ENCODE data around the gene PPP1R12A. TPM values are rescaled to one million over a fixed set of nuclear protein-coding genes. Genes with fewer than 3 reads are reported as not detected.
A peak's percentile ranks its signal among the peaks of the same experiment; 100 is the strongest.

The PPP1R12A gene
- total and polyA plus RNA-seq, 9 of the 15 experiments (the other 6 are each of a cell fraction or from before 2014, with no cell fraction given) = 26.4 to 119 (median 53.3) TPM

DNA sequence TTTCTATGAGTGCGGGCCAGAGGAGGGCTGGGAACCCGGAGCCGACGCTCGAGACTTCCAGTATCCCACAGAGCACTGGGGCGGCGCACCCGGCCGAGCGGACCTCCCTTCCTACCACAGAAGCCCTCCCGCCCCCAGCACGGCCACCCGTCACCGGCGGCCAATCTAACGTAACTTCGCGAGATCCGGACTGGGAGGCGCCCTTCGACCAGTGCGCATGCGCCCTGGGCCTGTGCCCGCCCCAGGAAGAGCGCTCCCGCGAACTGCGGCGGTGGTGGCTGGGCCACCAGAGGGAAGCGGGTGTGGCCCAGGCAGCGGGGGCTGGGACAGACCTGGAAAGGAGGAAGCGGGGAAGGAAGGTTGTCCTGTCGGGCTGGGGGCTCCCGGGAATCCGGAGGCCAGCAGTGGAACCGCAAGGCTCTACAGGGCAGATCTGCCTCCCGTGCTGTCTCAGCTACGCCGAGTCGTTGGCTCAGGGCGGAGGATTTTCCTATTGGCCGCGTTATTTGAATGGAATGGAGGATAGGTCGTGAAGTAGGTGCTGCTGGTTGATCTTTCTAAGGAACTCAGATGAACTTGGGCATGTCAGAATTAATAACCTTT lies at the start of gene PPP1R12A (continued):
- TF ChIP-seq ZNF253 (CRISPR knock-in tag; conservative IDR thresholded peaks at IDR 0.05) = no peak
- no peak for TF ChIP-seq MEF2D (tag; conservative IDR thresholded peaks at IDR 0.05; ENCODE audit: low read depth)
- TF ChIP-seq ZNF75A (CRISPR knock-in tag; IDR thresholded peaks at IDR 0.05) = no peak
- peak; percentile 72 for TF ChIP-seq RBM39 (optimal IDR thresholded peaks at IDR 0.05; ENCODE audit: low read depth, low read length)
- TF ChIP-seq FOXA3 (CRISPR knock-in tag; conservative IDR thresholded peaks at IDR 0.05 in 1 of 2, IDR thresholded peaks at IDR 0.05 in 1 of 2) = no peak
- TF ChIP-seq RAD21 (CRISPR knock-in tag; conservative IDR thresholded peaks at IDR 0.05 in 1 of 2, IDR thresholded peaks at IDR 0.05 in 1 of 2) = peak in 1 of 2 experiments; percentile 19; a peak in 1 of 4 replicates
- TF ChIP-seq ZKSCAN3 (CRISPR knock-in tag; IDR thresholded peaks at IDR 0.05) = no peak
- peak; percentile 84 for TF ChIP-seq RBM25 (IDR thresholded peaks at IDR 0.05; ENCODE audit: low read depth, low read length, severe bottlenecking)
- no peak for TF ChIP-seq FOXK1 (CRISPR knock-in tag; IDR thresholded peaks at IDR 0.05; ENCODE audit: borderline replicate concordance)
- no peak for TF ChIP-seq ZNF778 (CRISPR knock-in tag; IDR thresholded peaks at IDR 0.05)
- TF ChIP-seq GTF2E2 (tag; IDR thresholded peaks at IDR 0.05) = peak; percentile 61; the same call in 1 of the 2 replicates
- peak; percentile 31 to 73; a peak in 2 of 4 replicates for TF ChIP-seq MNT (conservative IDR thresholded peaks at IDR 0.05)
- no peak for TF ChIP-seq ZNF23 (CRISPR knock-in tag; IDR thresholded peaks at IDR 0.05)
- no peak for TF ChIP-seq ZBTB34 (CRISPR knock-in tag; IDR thresholded peaks at IDR 0.05)
- no peak for TF ChIP-seq MTA2 (IDR thresholded peaks at IDR 0.05; ENCODE audit: low read depth)
- no peak for TF ChIP-seq BCOR (IDR thresholded peaks at IDR 0.05)
- TF ChIP-seq ZNF274 (IDR thresholded peaks at IDR 0.05; ENCODE audit: borderline replicate concordance, low read depth, low read length) = no peak
- TF ChIP-seq NCOR1 (IDR thresholded peaks at IDR 0.05) = no peak
- TF ChIP-seq TBL1XR1 (IDR thresholded peaks at IDR 0.05; ENCODE audit: low read length in 2 of 2) = no peak
- TF ChIP-seq LEF1 (IDR thresholded peaks at IDR 0.05) = no peak
- TF ChIP-seq CREBBP (IDR thresholded peaks at IDR 0.05; ENCODE audit: low read depth, low read length) = no peak
- TF ChIP-seq ZNF512 (tag; IDR thresholded peaks at IDR 0.05) = no peak
- peak; percentile 79 for TF ChIP-seq CTBP1 (IDR thresholded peaks at IDR 0.05; ENCODE audit: borderline replicate concordance)
- TF ChIP-seq LARP7 (IDR thresholded peaks at IDR 0.05) = no peak
- TF ChIP-seq SOX6 (IDR thresholded peaks at IDR 0.05) = no peak
- no peak for TF ChIP-seq ARID1B (IDR thresholded peaks at IDR 0.05)
- peak; percentile 49 for TF ChIP-seq TAF9B (IDR thresholded peaks at IDR 0.05; ENCODE audit: partially characterized antibody)
- no peak for TF ChIP-seq HOXB6 (CRISPR knock-in tag; IDR thresholded peaks at IDR 0.05; ENCODE audit: borderline replicate concordance)

Data from K562 (cell line).